Activated CD4-positive, alpha-beta T cell treated with anti-CD3 and anti-CD28 coated beads, Interleukin-10, Interleukin-2, amounts not matched to agents 100 ng/mL and 50 ng/mL, durations not matched to agents 16 hours and 8 hours (primary cell): Measurements from ENCODE around the gene ARMC7.
"Not testable (repeated sequence)": the region's sequence is repeated elsewhere in the genome, so short reads cannot be mapped to it uniquely, and the experiment has no call there.

Experiments
- DNase-seq: peaks from one replicate; pipeline ENCODE4 v3.0.0-alpha.2; 2020

Gene ARMC7

GRCh38 chr17:75109407-75110233 is at the start of gene ARMC7:
TSS of gene ARMC7 (plus strand) at chr17:75109969. CDS start at chr17:75110289, 320 bp downstream.
- DNase-seq = peak; percentile 95

DNA sequence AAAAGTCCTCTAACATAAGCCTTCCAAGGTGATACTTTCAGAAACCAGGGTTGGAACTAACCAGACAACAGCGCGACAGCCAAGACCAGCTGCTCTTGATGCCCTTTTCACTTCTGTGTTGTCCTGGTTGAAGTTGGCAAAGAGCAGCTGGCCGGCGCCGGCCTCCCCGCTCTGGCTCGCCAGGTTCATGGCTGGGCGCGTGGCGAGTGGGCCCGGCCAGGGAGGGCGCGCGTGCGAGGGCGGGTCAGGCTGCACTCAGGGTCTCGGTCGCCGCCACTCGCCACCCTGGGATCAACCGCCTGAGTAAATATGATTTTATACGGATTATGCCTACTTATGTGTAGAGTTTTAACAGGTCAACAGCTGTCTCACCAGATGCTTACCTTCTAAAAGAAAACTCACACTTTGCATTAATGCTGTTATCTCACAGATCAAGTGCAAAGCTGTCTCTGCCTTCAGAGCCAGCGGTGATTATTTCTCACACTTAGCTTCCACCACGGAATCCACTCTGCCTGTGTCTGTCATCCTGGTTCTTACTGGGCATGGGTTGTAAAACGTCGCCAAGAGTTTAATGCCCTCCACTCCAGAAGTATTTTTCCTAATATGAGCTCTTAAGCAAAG is 49.2 kb upstream of the ARMC7 start:
- DNase-seq = no peak

GRCh38 chr17:75061055-75061438 is 48.7 kb upstream of the ARMC7 start:
- no peak for DNase-seq

GRCh38 chr17:75061618-75062017 is 48.2 kb upstream of the ARMC7 start:
- no peak for DNase-seq

- DNase-seq = no peak
Observed at GRCh38 chr17:75063201-75063600, 46.6 kb upstream of the ARMC7 start.

- DNase-seq = no peak
Observed at GRCh38 chr17:75063626-75064025, 46.1 kb upstream of the ARMC7 start.

DNA sequence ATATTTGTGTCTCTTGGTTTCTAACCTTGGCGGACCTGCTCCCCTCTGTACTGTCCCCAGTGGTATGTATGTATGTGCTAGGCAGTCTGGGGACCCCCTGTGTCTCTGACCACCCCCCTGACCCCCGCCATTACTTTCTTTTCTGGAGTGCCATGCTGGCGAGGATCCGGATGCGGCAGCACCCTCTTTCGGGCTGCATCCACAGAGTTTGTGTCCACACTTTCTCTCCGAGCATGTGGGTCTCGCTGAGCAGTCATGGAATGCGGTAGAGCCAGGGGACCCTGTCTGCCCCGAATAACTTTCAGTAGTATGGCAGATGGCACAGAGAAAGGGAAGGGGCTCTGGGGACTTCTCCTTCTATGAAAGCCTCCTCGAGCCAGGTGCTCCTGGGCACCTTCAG is 45.7 kb upstream of the ARMC7 start:
- DNase-seq = no peak

DNA sequence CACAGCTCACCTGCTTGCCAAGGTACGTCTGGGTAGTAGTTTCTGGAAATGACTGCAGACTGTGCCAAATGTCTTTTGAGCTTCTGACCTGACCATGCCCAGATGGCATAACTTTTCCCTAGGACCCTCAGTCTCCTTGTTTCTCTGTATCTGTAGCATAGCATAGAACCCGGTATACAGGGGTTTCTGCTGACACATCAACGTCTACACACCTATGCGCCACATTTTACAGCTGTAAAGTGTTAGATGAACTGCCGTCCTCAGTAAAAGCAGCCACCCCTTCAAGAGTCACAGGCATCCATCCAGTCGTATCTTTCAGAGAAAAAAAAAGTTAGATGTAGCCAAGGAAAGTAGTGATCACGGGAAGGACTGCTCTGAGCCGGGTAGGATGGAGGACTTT is 45.3 kb upstream of the ARMC7 start:
- DNase-seq = no peak

DNA sequence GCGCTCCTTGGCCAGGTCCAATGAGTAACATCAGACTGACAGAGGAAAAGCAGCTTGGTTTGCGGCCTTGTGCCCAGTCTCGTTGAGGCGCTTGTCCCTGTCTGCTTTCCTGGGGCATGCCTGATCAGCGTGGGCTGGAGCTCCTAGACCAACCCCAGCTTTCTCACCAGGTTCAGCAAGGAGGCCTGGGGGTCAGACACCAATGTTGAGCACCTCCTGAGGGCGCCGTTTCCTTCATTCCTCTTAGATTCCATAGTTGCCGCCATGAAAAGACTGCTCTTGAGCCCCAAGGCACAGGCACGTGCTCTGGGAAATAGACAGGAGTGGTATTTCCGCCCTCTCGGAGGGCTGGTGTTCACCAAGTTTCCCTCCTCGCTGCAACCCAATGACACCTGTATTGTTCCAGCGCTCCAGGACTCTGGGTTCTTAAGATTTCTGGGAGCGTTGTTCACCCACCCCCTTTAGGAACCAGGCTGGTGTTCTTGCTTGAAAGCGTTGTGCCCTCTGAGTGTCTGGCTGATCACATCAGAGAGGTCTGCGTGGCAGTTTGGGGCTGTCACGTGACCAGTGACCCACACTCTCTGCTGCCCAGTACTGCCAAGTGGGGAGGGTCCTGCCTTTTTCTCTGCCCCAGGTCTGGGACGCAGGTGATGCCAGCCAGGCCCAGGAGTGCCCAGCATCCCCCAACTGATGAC is 44.8 kb upstream of the ARMC7 start:
- no peak for DNase-seq

DNA sequence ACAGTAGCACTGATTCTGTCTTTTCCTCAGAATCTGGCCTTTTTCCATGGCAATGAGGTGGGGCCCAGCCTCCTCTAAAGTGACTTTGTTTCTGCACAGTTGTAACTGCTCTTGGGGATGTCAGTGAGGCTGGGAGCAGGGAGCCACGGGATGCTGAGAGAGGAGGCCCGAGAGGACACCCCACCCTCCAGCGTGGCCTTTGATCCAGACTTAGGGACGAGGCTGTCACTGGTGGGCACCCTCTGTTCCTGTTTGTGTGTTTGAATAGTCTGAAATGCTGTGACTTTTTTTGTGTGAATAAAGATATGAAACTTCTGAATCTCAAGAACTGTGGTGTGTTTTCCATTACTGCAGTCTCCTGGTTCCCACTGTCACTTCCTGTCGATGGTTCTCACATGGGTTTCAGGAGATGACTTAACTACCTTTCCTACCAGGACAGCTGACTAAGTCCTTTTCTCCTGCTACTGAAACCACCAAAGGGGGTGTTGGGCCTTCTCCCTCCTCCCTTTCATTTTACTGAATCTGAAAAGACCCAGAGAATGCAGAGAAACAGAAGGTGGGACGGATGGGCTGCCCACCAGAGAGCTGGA is 44.1 kb upstream of the ARMC7 start:
- peak; percentile 71 for DNase-seq

DNA sequence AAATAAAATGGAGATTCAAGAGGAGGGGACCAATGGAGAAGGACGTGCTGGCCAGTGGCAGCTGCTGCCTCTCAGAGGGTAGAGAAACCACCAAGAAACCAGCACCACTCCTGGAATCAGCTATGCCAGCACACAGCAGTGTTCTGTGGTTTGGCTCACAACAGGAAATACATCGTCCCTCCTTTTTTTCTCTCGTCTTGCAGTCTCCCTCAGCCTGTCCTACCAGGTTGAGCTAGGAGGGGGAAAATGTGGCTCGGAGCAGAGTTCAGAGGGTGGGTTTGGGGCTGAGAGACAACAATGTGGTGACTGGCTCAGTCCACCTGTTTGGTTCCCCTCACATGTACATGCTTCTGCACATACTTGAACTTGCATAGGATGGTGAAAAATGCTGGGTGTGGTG is 41.9 kb upstream of the ARMC7 start:
- DNase-seq = peak; percentile 79

DNA sequence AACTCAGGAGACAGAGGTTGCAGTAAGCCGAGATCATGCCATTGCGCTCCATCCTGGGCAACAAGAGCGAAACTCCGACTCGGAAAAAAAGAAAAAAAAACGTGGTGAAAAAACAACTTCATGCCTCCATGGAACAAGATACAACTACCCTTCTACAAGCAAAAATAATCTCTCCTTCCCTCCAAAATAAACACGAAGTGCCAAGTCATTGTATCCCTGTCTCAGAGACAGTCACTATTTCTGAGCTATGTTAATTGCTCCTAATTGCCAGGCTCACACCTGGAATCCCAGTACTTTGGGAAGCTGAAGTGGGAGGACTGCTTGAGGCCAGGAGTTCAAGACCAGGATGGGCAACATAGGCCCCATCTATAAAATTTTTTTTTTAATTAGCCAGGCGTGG is 41.0 kb upstream of the ARMC7 start:
- no peak for DNase-seq

DNA sequence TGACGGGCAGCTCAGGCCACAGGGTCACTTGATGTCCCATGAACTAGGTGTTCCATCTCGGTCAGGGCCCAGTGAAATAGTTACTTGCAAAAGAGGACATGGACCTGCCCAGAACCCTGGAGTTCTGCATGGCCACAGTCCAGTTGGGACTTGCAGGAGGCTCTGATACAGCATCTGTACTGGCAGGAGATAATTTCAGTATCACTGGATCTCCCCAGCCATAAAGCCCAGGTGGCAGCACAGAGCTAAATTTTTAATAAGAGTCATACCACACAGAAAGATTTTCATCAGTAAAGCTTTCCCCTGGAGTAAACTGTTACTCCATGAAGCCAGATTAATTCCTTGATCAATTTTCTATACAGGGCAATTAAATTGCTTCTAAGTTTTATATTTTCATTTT is 40.0 kb upstream of the ARMC7 start:
- DNase-seq = no peak

GRCh38 chr17:75071478-75072271 is 38.1 kb upstream of the ARMC7 start:
- DNase-seq = not testable (repeated sequence)

DNA sequence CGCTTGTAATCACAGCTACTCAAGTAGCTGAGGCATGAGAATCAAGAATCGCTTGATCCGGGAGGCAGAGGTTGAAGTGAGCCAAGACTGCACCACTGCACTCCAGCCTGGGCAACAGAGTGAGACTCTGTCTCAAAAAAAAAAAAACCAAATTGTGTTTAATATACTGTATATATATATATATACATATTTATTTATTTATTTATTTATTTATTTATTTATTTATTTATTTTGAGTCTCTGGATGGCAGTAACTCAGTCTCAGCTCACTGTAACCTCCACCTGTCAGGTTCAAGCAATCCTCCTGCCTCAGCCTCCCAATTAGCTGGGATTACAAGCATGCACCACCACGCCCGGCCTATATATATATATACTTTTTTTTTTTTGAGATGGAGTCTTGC is 36.9 kb upstream of the ARMC7 start:
- DNase-seq = not testable (repeated sequence)

DNA sequence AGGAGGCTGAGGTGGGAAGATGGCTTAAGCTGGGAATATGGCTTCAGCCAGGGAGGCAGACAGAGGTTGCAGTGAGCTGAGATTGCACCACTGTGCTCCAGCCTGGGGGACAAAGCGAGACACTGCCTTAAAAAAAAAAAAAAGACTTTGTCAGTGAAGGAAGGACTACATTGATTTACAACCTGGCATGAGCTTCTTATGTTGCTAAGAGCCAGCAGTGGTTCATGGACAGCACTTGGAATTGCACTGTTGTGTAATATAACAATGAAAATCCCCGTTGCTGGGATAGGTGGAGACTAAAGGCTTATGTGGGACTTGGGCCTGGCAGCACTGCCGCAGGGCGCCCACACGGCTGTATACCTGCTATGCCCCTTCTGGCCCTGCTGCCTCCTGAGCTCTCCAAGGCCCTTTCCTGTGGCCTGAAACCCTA is 36.1 kb upstream of the ARMC7 start:
- DNase-seq = no peak

GRCh38 chr17:75074532-75074931 is 35.2 kb upstream of the ARMC7 start:
- no peak for DNase-seq

- no peak for DNase-seq
Observed at GRCh38 chr17:75075597-75076336, 34.0 kb upstream of the ARMC7 start.

GRCh38 chr17:75077072-75077495 is 32.7 kb upstream of the ARMC7 start:
- DNase-seq = no peak

DNA sequence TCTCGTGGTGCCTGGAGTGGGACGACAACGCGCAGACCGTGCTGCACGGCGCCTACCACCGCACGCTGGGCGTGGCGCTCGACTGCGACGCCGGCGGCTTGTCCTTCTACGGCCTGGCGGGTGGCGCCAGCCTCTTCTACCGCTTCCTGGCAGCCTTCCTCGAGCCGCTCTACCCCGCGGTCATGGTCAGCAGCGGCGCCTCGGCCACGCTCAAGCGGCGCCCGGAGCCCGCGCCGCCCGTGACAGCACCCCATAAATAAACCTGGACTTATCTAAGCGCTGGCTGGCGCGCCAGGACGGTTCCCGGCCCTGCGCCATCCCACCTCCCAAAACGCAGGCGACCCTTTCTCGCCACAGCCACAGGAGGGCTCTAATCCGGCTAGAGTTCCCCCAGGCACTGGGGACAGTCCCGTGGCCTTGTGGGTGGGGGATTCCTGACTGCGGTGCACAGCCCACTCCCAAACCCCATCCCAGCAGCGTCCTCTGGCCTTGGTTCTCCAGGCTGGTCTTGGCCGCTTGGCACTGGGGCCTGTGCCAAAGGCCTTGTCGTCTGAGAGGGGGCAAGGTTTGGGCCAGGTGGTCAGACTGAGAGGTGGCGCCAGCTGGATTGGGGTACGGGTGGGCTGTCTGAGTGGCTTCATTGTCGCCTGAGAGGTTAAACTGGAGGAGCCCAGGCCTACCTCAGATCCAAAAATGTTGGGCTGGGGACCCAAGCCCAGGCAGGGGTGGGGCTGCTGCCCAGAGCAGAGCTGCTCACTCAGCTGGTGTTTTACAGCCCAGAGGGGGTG is 32.1 kb upstream of the ARMC7 start:
- peak; percentile 58 for DNase-seq
